SIG-M5 treated with dmso at 0.1 percent for 504 hours (cell line): ENCODE measurements around the gene TMA7B.
"Not testable (repeated sequence)": the region's sequence is repeated elsewhere in the genome, so short reads cannot be mapped to it uniquely, and the experiment has no call there.

Experiments used
- DNase-seq: peaks from one replicate; lab custom pipeline; 2025; ENCODE audit not compliant: unreplicated experiment; lab: John Stamatoyannopoulos, UW

Gene TMA7B

DNA sequence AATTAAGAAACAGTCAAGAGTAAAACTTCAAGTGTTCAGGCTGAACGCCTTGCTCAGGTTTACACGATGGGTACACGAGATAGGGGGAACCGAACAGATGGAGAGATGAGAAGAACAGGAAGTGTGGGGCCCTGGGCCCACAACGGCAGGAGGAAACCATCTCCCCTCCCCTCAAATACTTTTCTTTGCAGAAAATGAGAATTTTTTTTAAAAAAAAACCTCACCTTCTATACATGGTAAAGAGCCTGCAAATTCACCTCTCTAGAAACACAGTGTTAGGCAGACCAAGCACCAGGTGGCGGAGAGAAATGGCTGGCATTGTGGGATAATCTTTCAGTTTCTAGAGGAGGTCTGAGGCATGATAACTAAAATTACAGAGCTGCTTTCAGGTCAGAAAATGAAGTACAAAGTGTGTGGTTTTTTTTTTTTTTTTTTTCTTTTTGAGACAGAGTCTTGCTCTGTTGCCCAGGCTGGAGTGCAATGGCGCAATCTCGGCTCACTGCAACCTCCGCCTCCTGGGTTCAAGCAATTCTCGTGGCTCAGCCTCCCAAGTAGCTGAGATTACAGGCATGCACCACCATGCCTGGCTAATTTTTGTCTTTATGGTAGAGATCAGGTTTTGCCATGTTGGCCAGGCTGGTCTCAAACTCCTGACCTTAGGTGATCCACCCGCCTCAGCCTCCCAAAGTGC, 8.4 kb upstream of the TMA7B start:
- DNase-seq = not testable (repeated sequence)

DNA sequence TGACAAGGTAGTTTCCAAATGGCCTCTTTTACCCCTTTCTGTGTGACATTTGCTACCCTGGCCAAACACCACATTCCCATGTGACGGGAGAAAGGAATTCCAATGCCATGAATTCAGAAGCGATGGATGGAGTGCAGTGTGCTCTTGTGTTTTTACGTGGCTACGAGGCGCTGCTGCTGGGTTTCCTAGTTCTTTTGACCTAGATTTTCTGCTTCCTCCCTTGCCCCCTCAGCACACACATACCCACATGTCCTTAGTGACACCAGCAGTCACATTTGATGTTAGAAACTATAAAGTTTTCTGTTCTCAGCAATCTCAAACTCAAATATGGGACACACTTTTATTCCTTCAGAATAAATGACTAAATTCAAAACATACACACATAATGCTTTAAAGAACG, 7.8 kb upstream of the TMA7B start:
- DNase-seq = no peak

DNA sequence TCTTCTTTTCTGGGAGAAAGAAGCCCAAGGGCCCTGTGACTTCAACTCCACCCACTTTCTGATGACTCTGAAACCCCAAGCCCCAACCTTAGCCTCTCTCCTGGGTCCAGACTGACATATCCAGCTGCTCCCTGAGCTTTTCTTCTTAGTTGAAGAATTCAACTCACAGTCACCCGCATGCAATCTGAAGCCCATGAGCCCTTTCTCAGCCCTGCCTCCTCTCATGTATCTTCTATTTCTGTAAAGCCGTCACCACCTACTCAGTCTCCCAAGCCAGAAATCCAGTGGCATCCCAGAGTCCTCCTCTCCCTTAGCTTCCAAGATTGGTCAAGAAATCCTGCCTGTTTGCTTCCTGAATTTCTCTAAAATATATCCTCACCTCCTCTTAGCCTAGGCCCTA, 7.1 kb upstream of the TMA7B start:
- DNase-seq = no peak

DNA sequence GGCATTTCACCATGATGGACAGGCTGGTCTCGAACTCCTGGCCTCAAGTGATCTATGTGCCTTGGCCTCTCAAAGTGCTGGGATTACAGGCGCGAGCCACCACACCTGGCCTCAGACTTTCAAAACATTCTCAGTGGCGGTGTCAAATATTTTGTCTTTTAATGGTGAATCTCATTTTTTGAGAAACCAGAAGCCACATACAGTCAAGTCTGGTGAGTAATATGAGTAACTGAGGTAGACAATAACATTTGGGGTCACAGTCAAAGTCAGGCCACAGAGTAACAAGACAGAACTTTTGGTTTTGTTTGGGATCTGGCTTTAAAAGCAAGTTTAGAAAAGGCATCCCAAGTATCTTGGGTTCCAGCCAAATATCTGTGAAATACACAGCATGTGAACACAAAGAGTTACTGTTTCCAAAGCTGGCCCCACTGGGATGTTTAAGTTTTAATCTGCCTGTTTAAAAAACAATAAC, 5.6 kb upstream of the TMA7B start:
- DNase-seq = no peak

DNA sequence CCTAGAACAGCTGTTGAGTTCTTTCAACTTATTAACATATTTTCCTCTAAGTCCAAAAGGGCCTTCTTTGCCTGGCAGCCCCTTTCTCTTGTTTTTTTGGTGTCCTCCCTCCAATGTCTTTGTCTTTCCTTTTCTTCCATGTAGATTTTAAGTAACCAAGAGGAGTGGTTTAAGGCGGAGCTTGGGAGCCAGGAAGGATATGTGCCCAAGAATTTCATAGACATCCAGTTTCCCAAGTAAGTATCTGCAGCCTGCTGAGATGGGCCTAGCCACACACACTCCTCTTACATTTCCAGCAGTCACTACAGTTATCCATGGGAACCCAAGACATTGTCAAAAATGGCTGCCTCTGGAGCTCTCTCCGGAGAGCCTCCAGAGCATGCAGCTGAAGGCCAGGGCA, 4.5 kb upstream of the TMA7B start:
- DNase-seq = no peak

DNA sequence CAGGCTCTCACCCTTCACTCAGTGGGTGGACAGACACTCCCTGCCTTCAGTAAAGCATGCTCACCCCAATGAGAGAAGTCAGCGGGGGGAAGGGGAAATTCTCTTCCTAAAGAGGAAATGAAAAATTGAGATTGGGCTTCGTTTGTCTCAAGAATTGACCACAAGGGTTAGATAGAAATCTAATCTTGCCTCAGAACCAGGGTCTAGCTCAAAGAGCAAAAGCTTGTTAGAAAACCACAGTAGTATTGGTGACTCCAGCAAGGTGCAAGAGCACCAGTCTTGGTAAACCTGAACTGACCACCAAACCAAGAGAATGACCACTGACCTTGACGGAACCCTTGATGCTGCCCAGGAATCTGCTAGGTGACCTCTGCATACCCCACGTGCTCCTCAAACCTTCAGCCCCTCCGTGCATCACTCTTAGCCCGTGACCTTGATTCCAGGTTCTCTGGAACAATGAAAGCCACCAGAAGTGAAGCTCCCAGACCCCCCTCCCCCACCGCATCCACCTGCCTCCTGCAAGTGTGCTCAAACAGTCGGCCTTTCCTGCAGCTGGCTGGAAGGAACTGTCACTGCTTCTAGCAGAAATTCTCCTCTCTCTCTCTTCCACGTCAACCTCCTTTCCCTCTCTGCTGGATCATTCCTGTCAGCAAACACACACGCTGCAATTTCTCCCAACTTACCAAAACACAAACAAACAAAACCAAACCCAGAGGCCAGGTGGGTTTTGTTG, 3.1 kb upstream of the TMA7B start:
- peak; percentile 42 for DNase-seq

DNA sequence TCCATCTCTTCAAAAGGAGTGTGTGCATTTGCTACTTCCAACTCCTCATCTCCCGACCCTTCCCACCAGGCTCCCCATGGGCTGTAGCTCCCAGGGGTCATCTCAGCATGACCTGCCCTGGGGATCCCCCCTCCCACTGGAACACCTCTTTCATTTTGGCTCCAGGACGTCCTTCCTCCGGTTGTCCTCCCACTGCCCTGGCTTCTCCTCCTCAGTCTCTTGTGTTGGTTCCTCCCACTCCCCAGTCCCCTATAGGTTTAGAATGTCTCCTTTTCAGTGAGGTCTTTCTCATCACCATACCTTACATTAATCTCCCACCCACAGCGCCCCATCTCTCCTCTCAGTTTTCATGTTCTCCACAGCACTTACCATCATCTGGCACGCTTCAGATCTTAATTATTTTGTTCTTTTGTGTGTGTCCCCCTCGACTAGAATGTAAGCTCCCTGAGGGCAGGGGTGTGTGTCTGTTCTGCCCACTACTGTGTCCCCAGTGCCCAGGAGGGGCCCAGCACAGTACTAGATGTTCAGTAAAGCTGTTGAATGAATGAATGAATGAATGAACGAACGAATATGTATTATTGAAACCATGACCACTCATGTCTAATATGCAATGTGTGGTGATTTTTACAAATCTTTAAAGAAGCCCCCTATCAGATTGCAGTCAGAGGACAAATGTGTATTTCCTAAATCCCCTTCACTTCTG, 2.0 kb upstream of the TMA7B start:
- DNase-seq = no peak

DNA sequence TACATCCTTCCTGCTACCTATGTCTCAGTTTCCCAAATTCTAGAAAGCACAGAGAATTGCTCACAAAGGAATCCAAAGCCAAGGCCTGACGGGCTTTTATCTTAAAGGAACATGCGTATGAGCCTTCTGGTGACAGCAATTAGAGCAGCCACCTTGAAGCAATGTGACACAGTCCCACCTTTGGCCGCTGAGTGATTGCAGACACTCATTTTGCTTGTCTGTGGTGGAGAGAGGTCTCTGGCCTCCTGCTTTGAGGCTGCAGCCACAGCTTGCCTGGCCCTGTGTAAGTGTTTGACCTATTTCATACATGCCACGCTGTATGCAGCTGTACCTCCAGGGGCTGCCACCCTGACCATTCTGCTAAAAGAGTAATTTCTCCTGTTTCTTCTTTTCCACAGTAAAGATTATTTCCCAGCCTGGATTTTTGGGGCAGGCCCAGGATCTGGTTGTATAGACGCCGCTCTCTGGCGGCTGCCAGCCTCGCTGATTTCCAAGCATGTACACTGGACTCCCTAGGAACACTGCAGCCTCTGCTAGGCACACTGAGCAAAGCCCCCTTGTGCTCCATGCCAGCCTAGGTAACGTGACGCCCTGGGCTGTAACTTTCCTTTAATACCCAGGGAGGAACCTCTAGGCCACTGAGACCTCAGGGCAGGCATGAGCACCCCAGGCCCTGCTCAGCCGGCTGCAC, 1.1 kb upstream of the TMA7B start:
- no peak for DNase-seq

DNA sequence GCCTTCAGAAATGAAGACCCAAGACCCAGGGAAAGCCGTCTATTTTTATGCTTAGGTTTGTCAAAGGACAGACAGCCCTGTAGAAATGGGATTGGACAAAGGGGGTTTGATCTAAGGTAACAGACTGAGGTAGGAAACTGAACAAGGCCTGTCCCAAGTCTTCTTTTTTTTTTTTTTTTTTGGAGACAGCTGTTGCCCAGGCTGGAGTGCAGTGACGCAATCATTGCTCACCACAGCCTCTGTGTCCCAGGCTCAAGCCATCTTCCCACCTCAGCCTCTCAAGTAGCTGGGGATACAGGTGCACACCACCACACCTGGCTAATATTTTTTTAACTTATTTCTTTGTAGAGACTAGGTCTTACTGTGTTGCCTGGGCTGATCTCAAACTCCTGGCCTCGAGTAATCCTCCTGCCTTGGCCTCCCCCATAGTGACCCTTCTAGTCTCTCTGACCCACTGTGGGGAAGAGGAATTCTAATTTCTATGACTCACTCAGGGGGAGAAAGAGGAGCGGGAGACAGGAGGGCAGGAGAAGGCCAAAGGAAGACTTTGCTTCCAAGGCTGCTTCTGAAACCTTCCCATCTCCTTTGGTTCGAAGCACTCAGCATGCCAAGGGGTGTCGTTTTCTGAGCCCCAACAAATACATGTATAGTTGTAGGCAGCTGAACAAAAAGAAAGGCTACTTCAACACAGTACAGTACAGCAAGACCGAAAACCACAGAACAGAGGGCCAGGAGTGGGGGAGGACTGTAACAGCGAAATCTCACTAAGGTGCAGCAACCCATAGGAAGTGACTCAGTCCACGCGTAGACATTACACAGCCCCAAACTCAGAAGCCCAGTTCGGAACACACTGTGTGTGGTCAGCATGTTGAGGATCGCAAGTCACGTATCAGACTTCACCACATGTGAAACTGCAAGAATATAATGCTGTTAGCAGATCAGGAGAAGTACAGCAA, 872 bp downstream of the TMA7B start:
- DNase-seq = peak; percentile 72

DNA sequence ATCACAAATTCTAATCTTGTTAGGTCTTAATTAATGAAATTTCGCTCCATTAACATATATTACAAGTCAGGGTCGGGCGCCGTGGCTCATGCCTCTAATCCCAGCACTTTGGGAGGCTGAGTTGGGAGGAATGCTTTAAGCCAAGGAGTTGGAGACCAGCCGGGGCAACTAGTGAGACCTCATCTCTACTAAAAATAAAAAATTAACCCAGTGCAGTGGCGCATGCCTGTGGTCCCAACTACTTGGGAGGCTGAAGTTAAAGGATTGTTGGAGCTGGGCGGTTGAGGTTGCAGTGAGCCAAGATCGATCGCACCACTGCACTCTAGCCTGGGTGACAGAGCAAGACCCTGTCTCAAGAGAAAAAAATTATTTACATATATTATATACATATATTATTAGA, 1.9 kb downstream of the TMA7B start:
- DNase-seq = no peak

DNA sequence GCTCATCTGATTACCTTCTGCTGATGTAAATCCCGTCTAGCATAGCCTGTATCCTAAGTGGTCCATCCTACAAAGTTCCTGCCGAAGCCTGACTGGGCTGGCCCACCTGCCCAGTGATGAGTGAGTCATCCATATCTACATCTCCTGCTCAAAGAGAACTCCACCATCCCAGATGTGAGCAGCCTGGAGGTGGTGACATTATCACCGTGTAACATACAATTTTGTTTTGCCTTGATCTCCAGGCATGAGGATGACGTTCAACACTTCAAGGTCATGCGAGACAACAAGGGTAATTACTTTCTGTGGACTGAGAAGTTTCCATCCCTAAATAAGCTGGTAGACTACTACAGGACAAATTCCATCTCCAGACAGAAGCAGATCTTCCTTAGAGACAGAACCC, 5.6 kb downstream of the TMA7B start:
- no peak for DNase-seq

DNA sequence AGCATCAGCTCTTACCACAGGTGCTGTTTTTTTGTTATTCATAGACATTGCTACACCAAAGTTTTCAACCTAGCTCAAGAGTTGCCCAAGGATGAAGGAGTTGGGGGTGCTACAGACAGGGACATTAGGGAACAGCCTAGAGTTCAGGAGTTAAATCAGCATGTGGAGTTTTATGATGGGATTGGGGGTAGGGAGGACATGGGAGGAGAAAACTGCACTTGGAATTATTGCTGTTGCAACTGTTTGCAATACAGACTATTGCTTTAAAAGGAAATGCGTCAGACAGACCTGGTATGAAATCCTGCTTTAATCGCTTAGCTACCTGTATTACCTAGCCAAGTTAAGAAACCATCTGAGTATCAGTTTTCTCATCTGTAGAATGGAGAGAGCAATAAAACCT, 6.3 kb downstream of the TMA7B start:
- no peak for DNase-seq

DNA sequence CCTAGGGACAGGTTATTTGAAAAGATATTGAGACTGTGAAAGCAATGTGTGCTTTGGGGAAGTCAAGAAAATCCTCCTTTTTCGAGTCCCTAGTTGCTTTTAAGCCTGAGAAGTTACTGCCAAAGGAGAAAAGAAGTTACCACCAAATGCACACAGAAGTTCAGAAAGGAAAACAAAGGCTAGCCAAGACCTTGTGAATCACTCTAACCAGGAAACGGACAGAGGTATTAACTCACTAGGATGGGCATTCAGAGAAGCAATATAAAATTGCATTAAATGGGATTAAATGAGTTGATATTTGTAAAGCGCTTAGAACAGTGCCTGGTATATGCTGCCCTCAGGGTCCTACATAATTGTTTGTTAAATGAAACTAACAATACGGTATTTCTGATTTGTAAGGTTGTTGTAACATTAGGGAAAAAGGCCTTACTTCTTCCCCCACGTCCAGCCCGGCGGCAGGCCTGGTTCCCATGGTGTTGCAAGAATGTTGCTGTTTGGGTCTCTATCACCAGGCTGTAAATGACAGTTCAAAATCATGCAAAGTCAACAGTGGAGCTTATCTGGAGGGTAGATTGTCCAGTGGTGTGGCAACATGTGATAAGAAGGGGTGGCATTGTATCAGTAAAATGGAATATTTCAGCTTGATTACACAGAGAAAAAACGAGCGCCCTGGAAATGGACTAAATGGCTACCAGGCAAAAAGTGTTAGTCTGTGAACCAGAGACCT, 7.1 kb downstream of the TMA7B start:
- no peak for DNase-seq

DNA sequence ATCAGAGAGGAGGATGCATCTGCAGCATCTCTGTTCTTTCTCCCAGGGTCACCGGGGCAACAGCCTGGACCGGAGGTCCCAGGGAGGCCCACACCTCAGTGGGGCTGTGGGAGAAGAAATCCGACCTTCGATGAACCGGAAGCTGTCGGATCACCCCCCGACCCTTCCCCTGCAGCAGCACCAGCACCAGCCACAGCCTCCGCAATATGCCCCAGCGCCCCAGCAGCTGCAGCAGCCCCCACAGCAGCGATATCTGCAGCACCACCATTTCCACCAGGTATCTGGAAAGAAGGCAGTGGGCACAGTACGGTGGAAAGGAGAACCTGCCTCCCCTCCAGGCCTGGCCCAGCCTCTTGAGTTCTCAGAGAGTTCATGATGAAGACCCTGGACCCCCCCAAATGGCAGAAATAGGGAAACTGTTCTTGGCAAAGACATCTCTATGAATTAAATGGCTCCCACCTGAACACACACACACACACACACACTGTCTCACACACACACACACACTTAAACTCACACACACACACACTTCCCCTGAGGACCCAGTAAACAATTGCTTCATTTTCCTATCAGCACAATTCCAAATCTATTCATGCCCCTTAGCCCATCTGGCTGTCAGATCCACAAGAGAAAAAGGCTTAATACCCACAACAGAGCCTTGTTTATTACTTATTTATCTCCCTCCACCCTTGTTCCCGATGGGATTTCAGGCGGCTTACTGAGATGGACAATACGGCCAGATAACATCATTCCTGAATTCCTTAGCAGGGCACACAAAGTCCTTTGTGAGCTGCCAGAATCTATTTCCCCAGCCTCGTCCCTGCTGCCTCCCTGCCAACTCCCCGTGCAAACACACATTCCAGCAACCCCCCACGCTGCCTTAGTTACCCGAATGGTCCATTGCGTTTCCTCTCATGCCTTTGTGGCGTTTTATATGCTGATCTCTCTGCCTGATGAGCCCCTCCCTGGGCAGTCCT, 8.1 kb downstream of the TMA7B start:
- no peak for DNase-seq

DNA sequence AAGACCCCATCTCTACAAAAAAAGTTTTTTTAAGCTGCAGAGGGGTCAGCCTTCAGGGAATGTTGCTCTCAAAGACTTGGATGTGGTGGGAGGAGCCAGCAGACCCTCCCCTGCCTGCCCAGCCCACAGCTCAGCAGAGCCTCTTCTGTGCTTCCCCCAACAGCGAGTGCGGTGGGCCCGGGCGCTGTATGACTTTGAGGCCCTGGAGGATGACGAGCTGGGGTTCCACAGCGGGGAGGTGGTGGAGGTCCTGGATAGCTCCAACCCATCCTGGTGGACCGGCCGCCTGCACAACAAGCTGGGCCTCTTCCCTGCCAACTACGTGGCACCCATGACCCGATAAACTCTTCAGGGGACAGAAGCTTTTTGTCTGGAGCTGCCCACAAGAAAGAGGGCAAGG, 10.5 kb downstream of the TMA7B start:
- no peak for DNase-seq

DNA sequence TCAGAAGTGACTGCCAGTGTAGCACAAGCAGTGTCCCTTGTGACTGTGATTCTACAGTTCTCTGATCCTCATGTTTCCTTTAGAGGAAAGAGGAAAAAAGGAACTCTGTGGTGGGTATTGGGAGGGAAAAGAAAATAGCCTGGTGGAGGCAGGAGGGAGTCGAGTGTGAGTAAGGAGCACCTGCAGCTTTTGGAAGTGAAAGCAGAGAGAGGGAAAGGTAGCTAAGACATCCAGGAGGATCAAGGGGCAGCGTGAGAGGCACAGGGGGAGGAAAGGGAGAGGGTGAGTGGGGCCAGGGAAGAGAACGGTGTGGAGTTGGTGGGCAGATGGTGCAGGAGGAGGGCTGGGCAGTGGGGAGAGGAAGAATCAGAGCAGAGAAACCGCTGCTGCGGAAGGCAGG, 12.4 kb downstream of the TMA7B start:
- DNase-seq = no peak

DNA sequence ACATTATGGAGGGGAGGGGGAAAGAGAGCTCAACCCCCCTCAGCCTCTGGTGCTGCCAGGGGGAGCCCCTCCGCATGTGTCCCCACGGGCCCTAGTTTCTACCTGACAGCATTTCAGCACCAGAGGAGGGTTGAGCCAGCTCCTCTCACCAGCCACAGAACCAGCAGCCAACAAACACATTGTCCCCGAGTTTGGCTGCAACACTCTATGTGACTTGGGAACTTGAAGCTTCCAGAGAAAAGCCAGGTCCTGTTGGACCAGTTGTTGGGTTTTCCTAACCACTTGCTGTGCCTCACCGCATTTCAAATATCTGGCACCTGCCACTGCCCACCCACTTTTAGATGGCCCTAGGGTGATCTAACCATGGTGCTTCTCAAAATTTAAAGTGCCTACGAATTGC, 13.5 kb downstream of the TMA7B start:
- DNase-seq = no peak

DNA sequence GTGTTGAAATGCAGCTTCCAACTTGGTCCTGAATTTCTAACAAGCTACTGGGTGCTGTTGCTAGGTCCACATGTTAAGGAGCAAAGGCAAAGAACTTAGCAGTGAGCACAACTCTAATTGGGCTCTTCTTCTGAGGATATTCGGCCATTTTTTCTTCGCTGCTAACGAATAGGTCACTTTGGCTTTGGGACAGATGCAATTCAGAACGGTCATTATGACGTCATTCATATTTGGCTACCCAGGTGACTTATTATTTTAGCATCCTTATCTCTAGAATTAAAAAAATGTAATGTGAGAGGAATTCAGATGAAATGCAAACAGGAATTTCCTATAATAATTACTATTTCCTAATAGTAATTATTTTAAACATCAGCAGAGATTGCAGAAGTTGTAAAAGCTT, 13.9 kb downstream of the TMA7B start:
- DNase-seq = no peak

DNA sequence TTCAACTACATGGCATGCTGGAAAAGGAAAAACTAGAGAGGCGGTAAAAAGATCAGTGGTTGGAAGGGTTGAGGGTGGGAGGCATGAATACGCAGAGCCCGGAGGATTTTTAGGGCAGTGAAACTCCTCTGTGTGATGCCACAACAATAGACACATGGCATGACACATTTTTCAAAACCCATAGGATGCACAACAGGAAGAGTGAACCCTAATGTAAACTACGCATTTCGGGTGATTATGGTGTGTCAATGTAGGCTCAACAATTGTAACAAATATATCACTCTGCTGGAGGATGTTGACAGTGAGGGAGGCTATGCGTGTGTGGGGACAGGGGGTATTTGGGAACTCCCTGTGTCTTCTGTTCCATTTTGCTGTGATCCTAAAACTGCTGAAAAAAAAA, 18.9 kb downstream of the TMA7B start:
- no peak for DNase-seq
